Activated CD4-positive, alpha-beta T cell treated with anti-CD3 and anti-CD28 coated beads, Interleukin-2, amount 50 U/mL, for 48 hours (primary cell): ENCODE data around the gene FOSL2.

Source experiments
- DNase-seq, 2 experiments: peaks; one replicate each; pipeline ENCODE4 v3.0.0-alpha.2; 2020

Gene FOSL2

DNA sequence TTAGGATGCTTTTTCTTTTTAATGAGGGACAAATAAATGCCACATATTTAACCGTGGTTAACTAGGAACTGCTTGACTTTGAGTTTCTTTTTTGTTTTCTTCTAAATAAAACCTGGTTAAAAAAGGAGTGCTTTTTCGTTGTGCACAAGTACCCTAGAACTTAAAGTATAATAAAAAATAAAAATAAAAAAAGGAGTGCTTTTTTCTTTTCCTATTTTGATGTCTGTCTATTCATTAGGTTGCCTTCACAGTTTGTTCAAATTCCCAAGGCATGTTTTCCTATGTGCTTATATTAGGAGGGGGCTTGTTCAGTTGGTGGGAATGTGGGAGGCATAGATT lies 4.4 kb downstream of the FOSL2 start:
- no peak for DNase-seq

DNA sequence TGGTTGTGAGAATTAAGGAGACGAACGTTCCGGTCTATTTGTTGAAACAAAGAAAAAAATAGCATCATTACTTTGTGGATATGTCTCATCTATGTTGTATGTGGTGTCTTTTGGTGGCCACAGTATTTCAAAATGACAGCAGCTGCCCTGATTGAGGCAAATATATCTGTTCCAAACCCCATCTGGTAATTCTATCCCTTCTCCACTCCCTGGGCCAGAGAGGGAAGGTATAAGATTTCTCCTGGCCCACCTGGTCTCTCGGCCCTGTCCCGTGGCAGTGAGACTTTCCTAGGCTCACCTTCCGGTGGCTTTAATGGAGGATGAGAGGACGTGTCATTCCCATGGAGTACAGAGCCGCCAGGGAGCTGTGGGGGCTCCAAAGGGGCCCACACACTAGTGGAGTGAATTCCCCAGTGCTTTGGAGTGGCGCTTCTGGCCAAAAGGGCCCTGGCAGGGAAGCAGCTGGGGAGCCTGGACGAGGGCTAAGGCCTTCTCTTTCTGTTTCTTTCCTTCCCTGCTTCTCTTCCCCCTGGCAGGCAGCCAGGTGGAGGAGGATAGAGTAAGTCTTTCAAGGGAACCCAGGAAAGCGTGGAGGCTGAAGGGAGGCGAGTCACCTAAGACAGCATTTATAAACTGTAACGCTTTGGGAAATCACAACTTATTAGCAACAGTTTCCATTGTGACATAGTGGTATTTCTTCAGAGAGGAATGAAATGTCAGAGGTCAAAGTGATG lies 5.6 kb downstream of the FOSL2 start:
- DNase-seq = no peak

DNA sequence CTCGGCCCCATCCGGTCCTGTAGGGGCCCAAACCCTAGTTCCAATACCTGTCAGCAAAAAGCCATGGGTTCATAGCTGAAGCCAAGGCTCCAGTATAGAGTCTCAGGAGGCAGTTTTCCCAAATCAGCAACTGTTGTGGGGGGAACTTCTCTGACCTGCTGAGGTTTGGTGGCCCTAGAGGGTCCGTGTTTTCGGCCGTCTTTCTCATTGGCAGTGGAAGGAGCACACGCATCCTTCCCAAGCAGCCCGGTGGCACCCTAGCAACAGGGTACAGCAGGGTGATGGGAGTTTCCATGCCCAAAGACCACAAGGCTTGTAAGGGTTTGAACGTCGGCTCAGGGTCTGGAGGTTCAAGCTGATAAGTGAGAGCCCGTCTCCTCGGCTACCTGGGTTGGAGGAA lies 6.6 kb downstream of the FOSL2 start:
- no peak for DNase-seq

DNA sequence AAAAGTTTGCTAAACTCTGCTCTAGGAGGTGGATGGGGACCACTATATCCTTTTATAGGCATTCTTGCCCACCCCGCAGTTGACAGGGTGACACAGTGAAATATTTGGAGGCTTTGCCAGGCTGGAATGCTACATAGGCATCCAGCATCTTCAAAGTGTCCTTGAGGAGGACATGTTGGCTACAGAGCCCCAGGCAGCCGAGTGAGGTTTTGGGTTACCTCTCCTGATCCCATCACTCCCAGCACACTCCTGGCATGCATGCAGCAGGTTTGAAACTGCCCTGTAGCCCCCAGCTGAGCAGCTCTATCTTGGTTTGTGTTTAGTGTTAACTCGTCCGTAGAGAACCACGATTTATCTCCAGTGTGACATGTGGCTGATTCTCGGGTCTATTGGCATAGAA lies 7.3 kb downstream of the FOSL2 start:
- DNase-seq = no peak

DNA sequence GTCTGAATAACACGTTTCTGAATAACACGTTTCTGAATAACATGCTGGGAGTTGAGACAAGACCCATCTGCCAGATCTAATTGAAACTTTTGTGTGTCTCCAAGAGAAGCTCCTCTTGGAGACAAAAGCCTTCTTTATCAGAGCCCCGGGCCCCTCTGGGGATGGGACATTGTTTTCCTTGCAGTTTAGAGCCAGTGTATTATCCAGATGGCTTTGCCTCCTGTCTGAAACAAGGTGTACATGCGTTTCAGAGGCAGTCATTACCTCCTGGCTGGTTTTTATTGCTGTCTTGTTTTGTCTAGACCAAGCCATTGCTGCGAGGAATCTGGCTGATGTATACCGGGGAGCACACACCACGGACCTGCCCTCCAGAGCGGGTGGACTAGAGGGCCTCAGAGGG lies 7.8 kb downstream of the FOSL2 start:
- DNase-seq = no peak

DNA sequence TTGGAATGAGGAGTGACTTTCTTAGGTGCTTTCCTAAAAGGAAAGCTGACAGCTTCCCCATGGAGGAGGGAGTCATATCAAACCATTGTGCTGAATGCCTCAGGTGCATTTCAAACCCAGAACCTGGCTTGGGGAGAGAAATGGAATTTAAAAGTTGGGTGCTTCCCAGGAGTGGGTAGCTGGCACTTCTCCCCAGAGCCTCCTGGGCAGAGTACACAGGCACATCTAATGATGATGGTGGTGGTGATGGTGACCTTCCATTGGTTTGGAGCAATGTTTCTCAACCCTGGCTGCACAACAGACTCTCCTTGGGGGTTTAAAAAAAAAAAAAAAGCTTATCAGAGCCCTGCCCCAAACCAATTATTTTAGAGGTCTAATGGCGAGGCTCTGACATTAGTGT lies 8.3 kb downstream of the FOSL2 start:
- DNase-seq = no peak

DNA sequence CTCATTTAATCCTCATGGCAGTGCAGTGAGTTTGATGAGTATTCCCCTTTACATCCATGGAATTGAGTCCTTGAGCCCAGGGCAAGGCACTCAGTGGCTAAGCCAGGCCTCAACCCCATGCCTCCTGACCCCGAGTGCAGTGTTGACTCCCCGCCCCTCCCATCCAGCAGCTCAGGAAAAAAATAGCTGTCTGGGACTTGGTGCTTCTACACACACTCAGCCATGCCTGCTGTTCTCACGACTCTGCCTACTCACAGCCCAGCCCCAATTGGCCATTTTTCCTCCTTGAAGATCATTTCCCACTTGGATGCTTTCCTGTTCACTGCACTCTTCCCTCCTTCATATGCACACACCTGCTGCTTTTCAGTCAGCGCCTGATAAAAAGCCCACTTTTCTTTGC lies 8.8 kb downstream of the FOSL2 start:
- DNase-seq = no peak

DNA sequence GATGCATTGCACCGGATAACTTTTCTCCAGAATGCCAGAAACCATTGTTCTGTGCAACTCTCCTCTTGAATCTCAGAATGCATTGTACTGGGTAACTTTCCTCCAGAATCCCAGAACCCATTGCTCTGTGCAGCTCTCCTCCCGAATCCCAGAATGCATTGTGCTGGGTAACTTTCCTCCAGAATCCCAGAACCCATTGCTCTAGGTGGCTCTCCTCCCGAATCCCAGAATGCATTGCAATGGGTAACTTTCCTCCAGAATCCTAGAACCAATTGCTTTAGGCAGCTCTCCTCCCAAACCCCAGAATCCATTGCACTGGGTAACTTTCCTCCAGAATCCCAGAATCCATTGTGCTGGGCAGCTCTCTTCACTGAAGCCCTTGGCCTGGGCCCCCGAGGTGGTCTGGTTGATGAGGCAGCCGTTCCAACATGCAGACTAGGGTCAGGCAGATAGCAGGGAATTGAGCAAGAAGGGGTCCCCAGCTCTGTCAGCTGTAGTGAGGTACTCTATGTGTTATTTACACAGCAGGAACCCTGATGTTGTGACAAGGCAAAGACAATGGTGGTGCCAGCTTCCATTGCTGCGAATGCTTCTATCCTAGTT lies 9.4 kb downstream of the FOSL2 start:
- no peak for DNase-seq

DNA sequence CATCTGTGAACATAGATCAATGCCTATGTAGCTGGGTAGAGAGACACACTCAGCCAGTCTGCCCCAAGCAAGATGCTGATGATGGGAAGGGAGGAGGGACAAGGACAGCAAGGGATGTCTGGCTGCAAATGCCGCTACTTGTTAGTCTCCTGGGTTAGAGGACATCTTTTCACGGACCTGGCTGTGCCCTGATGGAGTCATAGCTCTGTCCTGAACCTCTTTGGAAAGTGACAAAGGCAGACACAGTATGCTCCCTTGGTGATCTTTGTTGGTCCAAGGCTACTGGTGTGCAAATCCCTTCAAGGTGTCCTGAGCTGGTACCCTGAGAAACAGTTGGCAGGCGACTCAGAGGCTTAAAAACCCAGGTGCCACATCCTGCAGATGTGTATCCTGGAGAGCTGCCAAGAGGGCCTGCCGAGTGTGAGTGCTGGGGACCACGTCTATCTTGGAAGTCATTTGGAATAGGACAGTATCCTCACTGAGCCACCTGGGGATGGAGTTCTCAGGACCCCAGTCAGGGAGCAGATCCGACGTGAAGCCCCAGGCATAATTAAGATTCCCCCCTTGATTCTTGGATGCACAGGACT lies 10.8 kb downstream of the FOSL2 start:
- DNase-seq = no peak

DNA sequence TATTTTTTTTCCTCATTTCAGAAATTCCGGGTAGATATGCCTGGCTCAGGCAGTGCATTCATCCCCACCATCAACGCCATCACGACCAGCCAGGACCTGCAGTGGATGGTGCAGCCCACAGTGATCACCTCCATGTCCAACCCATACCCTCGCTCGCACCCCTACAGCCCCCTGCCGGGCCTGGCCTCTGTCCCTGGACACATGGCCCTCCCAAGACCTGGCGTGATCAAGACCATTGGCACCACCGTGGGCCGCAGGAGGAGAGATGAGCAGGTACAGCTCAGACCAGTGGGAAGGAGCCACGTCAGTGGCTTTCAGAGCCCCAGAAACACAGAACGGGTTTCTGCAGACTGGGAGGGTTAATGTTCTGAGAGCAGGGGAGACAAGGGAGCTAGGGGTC lies 11.4 kb downstream of the FOSL2 start:
- DNase-seq = no peak

DNA sequence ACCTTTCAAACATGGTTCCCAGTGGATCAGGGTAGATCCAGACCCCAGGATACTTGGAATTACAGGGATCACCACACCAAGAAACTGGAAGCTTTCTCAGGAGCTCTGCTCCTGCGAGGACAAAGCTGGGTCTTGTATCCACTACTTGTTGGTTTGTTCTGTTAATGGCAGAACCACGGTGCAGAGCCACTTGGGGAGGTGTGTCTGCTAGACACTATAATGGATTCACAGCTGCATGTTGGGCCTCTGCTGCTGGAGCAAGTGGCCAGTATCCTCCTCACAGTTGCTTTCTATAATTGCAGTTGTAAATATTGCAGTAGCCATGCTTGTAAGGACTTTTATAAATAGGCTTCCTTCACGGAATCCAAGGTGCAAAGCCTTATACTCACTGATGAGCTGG lies 12.9 kb downstream of the FOSL2 start:
- DNase-seq = no peak

DNA sequence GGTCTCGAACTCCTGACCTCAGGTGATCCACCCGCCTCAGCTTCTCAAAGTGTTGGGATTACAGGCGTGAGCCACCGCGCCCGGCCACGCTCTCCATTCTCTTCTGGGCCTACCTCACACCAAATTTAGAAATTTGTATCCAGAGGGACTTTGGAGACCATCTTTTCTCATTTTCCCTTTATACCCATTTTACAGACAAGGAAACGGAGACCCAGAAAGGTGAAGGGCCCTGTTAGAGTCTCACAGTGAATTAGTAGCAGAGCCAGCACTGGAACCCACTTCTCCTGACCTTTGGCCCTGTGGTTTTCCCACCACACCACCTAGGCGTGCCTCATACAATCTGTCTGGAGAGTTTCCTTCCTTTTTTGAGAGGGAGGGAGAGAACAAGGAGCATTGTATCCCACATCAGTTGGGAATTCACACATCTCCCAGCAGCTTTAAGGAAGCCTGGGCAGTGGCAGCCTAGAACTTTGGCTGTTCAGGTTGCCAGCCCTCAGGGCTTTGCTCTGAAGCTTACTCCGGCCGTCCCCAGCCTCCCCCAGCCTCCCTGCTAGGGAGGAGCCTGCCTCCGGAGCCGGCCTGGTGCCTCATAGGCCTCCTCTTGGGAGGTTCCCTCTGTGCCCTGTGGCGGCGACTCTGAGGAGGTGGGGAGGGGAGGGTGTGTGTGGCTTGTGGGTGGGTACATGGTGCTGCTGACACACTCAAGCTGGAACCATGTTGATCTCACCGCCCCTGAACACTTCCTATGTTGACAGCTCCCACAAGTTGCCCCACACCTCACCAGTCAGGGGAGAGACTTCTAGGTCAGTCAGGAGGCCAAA lies 13.8 kb downstream of the FOSL2 start:
- peak; percentile 56 to 67 for DNase-seq

DNA sequence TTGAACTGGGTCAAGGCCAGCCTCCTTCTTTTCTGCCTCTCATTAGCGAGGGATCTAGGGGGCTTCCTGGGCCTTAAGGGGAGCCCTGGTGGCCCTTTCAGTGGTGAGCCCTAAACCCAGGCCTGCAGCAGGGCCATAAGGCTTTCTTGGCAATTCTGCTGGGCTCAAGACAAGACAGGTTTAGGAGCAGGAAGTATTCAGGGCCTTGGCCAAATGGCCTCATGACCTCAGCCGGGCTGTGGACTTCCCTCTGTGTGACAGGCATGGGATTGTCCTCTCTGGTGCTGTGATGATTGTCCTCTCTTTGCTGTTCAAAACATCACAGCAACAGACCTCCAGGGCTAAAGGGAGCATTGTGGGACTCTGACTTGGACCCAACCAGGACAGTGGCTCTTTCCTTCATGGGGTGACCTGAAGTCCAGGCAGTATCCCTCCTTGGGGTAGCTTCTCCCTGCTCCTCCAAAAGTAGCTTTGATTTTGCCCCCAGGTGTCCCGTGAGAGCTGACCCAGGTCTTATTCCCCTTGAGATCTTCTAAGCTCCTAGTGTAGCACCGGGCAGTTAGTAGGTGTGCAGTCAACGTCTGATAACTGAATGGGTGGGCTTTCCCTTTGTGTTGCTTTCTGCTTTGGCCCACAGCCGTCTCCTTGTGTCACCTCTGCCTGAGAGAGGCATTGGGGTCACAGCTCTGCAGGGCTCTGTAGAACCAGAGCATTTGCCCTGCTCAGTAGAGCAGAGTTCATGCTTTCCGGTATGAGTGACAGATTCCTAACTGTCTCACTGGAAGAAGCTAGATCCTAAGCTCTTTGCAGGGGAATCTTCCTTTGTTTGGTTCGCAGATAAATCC lies 14.7 kb downstream of the FOSL2 start:
- DNase-seq = no peak

DNA sequence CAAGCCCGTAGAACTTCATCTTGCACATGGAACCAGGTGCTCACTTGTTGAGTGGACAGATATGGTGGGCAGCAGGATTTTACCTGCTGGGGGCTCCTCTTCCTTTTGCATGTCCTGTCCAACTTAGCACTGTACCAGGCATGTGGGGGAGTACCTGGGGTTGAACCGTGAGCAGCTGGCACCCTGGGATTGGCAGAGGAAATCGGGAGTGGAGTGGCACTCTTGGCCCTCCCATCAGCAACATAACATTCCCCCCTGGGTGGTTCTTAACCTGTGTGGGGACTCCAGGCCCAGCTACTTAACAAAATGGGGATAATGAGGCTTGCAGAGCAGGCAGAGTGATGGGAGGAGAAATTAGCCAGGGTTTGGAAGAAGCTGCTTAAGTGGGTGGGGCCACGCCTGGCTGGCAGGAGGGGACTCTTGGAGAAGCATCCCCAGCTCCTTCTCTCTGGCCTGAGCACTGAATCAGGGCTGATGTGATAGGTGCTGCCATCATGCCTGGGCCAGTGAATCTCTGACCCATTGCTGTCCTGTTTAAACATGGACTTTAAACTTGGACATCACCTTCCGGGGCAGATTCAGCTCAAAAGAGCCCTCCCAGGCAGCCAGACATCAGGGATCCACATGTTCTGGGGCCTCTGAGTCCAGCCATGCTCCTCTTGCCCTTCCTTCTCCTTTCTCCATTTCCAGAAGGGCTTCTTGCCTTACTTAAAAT lies 15.5 kb downstream of the FOSL2 start:
- DNase-seq = no peak

DNA sequence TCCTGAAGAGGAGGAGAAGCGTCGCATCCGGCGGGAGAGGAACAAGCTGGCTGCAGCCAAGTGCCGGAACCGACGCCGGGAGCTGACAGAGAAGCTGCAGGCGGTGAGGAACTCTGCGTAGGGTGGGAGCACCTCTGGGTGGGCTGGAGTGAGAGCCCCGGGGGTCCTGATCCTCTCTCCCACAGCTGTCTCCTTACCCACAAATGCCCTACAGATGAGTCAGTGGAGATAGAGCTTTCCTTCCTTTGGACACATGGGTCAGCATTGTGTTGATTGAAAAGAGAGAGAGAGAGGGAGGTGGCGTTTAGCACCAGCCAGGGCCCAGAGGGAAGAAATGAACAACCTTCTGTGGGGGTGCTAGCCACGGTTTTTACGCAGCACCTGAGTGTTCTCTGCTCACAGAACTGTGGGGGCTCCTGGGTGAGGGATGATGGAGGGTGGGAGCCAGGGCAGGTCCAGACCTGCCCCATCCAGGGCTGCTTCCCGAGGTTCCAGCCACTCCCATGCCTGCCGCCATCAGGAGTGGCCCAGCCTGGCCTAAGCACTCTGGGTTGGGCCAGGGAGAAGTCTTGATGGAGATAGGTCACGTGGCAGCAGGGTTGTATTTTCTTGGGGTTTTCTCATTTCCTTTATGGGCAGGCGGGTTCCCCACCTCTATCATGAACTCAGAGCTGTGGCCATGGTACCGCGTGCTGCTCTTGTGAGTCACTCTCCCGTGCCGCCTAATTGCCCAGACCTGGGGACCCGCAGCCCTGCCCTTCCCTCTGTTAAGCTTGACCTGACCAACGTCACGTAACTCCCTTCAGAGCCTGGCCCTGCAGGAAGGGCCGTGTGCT lies 16.3 kb downstream of the FOSL2 start:
- DNase-seq = peak; percentile 68 to 81

DNA sequence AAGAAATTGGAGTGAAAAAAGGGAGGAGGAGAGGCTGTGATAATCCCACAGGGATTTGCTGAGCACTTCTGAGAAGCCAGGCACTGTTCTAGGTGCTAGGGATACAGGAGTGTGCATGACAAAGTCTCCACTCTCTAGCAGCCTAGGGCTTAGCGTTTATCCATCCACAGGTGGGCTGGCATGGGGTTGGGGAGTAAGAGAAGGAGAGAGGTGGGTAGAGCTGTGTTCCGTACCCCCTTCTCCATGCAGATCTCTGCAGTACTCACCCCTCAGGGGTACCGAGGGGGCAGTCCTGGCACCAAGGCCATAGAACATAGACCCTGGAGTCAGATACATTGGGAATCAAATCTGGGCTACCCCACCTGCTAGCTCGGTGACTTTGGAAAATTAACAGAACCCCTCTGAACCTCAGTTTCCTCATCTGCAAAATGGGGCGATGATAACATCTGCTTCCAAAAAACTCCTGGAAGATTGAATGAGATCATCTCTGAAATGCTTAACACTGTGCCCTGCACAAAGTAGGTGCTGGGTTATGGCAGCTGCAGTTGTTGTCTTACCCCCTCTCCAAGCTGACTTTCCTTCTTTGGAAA lies 18.6 kb downstream of the FOSL2 start:
- no peak for DNase-seq

DNA sequence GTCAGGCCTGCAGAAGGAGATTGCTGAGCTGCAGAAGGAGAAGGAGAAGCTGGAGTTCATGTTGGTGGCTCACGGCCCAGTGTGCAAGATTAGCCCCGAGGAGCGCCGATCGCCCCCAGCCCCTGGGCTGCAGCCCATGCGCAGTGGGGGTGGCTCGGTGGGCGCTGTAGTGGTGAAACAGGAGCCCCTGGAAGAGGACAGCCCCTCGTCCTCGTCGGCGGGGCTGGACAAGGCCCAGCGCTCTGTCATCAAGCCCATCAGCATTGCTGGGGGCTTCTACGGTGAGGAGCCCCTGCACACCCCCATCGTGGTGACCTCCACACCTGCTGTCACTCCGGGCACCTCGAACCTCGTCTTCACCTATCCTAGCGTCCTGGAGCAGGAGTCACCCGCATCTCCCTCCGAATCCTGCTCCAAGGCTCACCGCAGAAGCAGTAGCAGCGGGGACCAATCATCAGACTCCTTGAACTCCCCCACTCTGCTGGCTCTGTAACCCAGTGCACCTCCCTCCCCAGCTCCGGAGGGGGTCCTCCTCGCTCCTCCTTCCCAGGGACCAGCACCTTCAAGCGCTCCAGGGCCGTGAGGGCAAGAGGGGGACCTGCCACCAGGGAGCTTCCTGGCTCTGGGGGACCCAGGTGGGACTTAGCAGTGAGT lies 19.4 kb downstream of the FOSL2 start:
- no peak for DNase-seq

DNA sequence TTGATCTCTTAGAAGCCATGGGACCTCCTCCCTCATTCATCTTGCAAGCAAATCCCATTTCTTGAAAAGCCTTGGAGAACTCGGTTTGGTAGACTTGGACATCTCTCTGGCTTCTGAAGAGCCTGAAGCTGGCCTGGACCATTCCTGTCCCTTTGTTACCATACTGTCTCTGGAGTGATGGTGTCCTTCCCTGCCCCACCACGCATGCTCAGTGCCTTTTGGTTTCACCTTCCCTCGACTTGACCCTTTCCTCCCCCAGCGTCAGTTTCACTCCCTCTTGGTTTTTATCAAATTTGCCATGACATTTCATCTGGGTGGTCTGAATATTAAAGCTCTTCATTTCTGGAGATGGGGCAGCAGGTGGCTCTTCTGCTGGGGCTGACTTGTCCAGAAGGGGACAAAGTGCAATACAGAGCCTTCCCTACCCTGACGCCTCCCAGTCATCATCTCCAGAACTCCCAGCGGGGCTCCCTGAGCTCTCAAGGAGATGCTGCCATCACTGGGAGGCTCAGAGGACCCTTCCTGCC lies 20.0 kb downstream of the FOSL2 start:
- DNase-seq = no peak

DNA sequence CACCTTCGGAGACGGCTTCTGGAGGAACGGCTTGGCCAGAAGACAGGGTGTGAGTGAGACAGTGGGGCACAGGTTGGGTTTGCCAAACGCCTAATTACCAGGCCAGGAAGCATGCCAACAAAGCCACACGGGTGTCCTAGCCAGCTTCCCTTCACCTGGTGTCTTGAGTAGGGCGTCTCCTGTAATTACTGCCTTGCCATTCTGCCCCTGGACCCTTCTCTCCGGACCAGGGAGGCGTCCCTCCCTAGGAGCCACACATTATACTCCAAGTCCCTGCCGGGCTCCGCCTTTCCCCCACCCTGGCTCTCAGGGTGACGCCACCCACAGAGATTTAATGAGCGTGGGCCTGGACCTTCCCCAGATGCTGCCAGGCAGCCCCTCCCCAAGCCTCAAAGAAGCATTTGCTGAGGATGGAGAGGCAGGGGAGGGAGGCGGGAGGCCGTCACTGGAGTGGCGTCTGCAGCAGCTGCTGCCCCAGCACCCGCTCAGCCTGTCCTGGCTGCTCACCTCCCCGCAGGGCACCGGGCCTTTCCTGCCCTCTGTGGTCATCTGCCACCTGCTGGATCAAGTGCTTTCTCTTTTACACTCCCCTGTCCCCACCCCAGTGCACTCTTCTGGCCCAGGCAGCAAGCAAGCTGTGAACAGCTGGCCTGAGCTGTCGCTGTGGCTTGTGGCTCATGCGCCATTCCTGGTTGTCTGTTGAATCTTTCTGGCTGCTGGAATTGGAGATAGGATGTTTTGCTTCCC lies 20.7 kb downstream of the FOSL2 start:
- no peak for DNase-seq
